ENCODE data around the gene HDDC2. TPM values are rescaled to one million over a fixed set of nuclear protein-coding genes. Genes with fewer than 3 reads are reported as not detected.

Gene HDDC2
- total RNA-seq, 2 donors from 2014 or later = 36.8 to 42.5 TPM

- DNase-seq (no peak), ATAC-seq (peak; percentile 38)
- 66% methylated on average over 7 of the region's 7 CpGs for WGBS, 2 donors
- no peak for TF ChIP-seq CTCF (IDR thresholded peaks at IDR 0.05)
- no peak for TF ChIP-seq POLR2A (IDR thresholded peaks at IDR 0.05)
- H3K4me1 ChIP-seq = no peaks in the 10 kb centered on the region
- intact Hi-C loops (cut with DNase I) = no loop called here
- H3K36me3 ChIP-seq (replicated peaks in 1 of 2; ENCODE audit: insufficient read depth in 1 of 2, low read depth in 2 of 2) = no peaks in the 10 kb centered on the region
- no peak overlapping the region for H3K4me3 ChIP-seq
- no peak overlapping the region for H3K27ac ChIP-seq
- H3K9me3 ChIP-seq = no peaks in the 10 kb centered on the region
- H3K27me3 ChIP-seq = no peaks in the 10 kb centered on the region
Measured at GRCh38 chr6:125269328-125269985, 32.3 kb downstream of the HDDC2 start.

GRCh38 chr6:125268765-125269164 is 33.0 kb downstream of the HDDC2 start:
- no peak for TF ChIP-seq CTCF (IDR thresholded peaks at IDR 0.05)
- TF ChIP-seq POLR2A (IDR thresholded peaks at IDR 0.05) = no peak
- no peak for ATAC-seq

DNA sequence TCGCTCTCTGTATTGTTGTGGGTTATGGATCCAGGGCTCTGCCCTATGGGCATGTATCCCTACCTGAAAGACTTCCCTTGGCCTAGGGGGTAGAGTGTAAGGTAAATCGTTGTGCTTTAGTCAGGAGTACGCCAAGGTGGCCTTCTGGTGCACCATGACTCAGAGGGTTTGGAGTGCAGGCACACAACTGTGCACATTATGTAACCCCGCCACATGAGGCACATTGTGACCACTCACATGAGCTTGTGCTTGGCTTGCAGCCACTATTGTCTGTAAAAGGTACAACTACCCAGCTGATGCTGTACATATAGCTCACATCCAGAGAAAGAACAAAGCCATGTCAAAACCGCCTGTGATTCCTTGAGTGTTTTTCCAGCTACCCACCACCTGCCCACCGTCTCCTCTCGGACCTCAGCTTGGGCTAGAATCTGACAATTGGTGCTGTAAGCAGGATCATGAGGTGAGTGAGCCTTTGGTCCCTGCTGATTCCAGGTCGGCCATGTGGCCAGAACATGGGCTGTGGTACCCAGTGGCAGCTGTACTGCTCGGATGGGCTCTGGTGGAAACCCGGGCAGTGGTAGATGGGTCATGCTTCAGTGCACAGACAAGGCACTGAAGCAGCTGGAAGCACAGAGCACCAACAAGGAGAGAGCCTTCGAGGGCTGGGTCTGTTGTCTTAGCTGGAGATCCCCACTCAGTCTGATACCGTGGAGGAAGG is 33.8 kb downstream of the HDDC2 start:
- H3K36me3 ChIP-seq (replicated peaks in 1 of 2; ENCODE audit: insufficient read depth in 1 of 2, low read depth in 2 of 2) = no peaks in the 10 kb centered on the region
- whole genome bisulfite sequencing, 2 donors = 85 to 90% methylated on average over 9 to 12 of the region's 12 CpGs
- no peaks in the 10 kb centered on the region for H3K27me3 ChIP-seq
- DNase-seq (peak in 2 of 4 donors; percentile 22 to 32), ATAC-seq (no peak)
- no peak overlapping the region for H3K4me3 ChIP-seq
- no peak for TF ChIP-seq POLR2A (IDR thresholded peaks at IDR 0.05)
- TF ChIP-seq CTCF (IDR thresholded peaks at IDR 0.05) = no peak
- intact Hi-C loops (cut with DNase I) = no loop called here
- H3K9me3 ChIP-seq = no peaks in the 10 kb centered on the region
- H3K27ac ChIP-seq = no peak overlapping the region
- H3K4me1 ChIP-seq = no peaks in the 10 kb centered on the region

More at GRCh38 chr6:125268765-125269164, 33.0 kb downstream of the HDDC2 start:
- Histone ChIP-seq H3K9me3 (no peaks in the 10 kb centered on the region), H3K27ac (no peak overlapping the region), H3K4me3 (no peak overlapping the region), H3K36me3 (replicated peaks in 1 of 2; ENCODE audit: insufficient read depth in 1 of 2, low read depth in 2 of 2) (no peaks in the 10 kb centered on the region), H3K4me1 (no peaks in the 10 kb centered on the region), H3K27me3 (no peaks in the 10 kb centered on the region)
- no peak for DNase-seq
- WGBS, 2 donors = 81 to 90% methylated on average over 4 of the region's 4 CpGs
- intact Hi-C loops (cut with DNase I) = no loop called here

GRCh38 chr6:125264476-125264875 is 37.3 kb downstream of the HDDC2 start:
- Histone ChIP-seq H3K9me3 (no peaks in the 10 kb centered on the region), H3K4me3 (no peak overlapping the region), H3K27ac (no peak overlapping the region), H3K27me3 (no peaks in the 10 kb centered on the region), H3K4me1 (no peaks in the 10 kb centered on the region), H3K36me3 (replicated peaks in 1 of 2; ENCODE audit: insufficient read depth in 1 of 2, low read depth in 2 of 2) (no peaks in the 10 kb centered on the region)
- intact Hi-C loops (cut with DNase I) = no loop called here
- no peak for DNase-seq
- WGBS, 2 donors = 78 to 79% methylated on average over 4 of the region's 4 CpGs
- no peak for ATAC-seq
- no peak for TF ChIP-seq CTCF (IDR thresholded peaks at IDR 0.05)
- no peak for TF ChIP-seq POLR2A (IDR thresholded peaks at IDR 0.05)

All from body of pancreas (tissue), 4 donors.